GM23338 (cell line): ENCODE results near the gene ANKRD11. TPM values are rescaled to one million over a fixed set of nuclear protein-coding genes. Genes with fewer than 3 reads are reported as not detected.
A peak's percentile ranks its signal among the peaks of the same experiment; 100 is the strongest.

Experiments
- ATAC-seq: fragments of 200-7000 bp; cut with Tn5 transposase; 3 replicates; pipeline ENCODE4 v1.9.1; 2020
- DNase-seq: peaks from one replicate; pipeline ENCODE4 v3.0.0-alpha.2; 2015; ENCODE audit warnings: low spot score
- H2AFZ ChIP-seq: fragments of 200-600 bp; sonication (generic); 2 replicates; pipeline ENCODE4 v1.8.0; 2016; ENCODE audit warnings: antibody characterized with exemption, mild to moderate bottlenecking, moderate library complexity
- H3F3A ChIP-seq: fragments of 200-600 bp; sonication (generic); replicated peaks from 2 replicates; pipeline ENCODE4 v1.8.0; 2017; ENCODE audit warnings: antibody characterized with exemption, mixed run types, low read depth
- H3K27ac ChIP-seq: fragments of 200-600 bp; sonication (generic); 2 replicates; pipeline ENCODE4 v1.6.1; 2016; ENCODE audit warnings: low read depth
- H3K27me3 ChIP-seq: fragments of 200-600 bp; sonication (generic); 2 replicates; pipeline ENCODE4 v1.8.0; 2016; ENCODE audit warnings: mild to moderate bottlenecking, mixed run types, moderate library complexity; ENCODE audit not compliant: insufficient read depth
- H3K36me3 ChIP-seq: fragments of 200-600 bp; sonication (generic); 2 replicates; pipeline ENCODE4 v1.8.0; 2016; ENCODE audit warnings: mild to moderate bottlenecking; ENCODE audit not compliant: insufficient read depth
- H3K4me1 ChIP-seq: fragments of 200-600 bp; sonication (generic); 2 replicates; pipeline ENCODE4 v1.8.0; 2016; ENCODE audit warnings: mild to moderate bottlenecking, moderate library complexity; ENCODE audit not compliant: insufficient read depth
- H3K4me2 ChIP-seq: fragments of 200-600 bp; sonication (generic); 2 replicates; pipeline ENCODE4 v1.7.1; 2017; ENCODE audit warnings: mixed run types
- H3K4me3 ChIP-seq: fragments of 200-600 bp; sonication (generic); 2 replicates; pipeline ENCODE4 v1.6.1; 2016; ENCODE audit warnings: mixed run types
- H3K79me2 ChIP-seq: fragments of 200-600 bp; sonication (generic); replicated peaks from 2 replicates; pipeline ENCODE4 v1.8.0; 2017; ENCODE audit warnings: mild to moderate bottlenecking; ENCODE audit not compliant: insufficient read depth
- H3K9me2 ChIP-seq: fragments of 200-600 bp; sonication (generic); 2 replicates; pipeline ENCODE4 v1.8.0; 2017; ENCODE audit not compliant: insufficient read depth
- H4K20me1 ChIP-seq: fragments of 200-600 bp; sonication (generic); replicated peaks from 2 replicates; pipeline ENCODE4 v1.8.0; 2017; ENCODE audit warnings: mild to moderate bottlenecking; ENCODE audit not compliant: insufficient read depth
- H3K27ac Mint-ChIP-seq: 2 replicates; pipeline ENCODE4 v1.8.0; 2020; ENCODE audit warnings: inconsistent platforms, mild to moderate bottlenecking, moderate library complexity, mixed read lengths
- H3K27me3 Mint-ChIP-seq: 3 replicates; pipeline ENCODE4 v1.8.0; 2022; ENCODE audit warnings: low read depth, mild to moderate bottlenecking, moderate library complexity, mixed read lengths, inconsistent platforms; ENCODE audit not compliant: insufficient read depth, poor library complexity
- H3K36me3 Mint-ChIP-seq: 3 replicates; pipeline ENCODE4 v1.8.0; 2021; ENCODE audit warnings: low read depth, mild to moderate bottlenecking, inconsistent platforms, moderate library complexity, mixed read lengths
- H3K4me1 Mint-ChIP-seq: 3 replicates; pipeline ENCODE4 v1.8.0; 2020; ENCODE audit warnings: mild to moderate bottlenecking, inconsistent platforms, mixed read lengths
- H3K4me3 Mint-ChIP-seq: 3 replicates; pipeline ENCODE4 v1.8.0; 2021; ENCODE audit warnings: moderate library complexity, mild to moderate bottlenecking, inconsistent platforms, mixed read lengths
- H3K9me3 Mint-ChIP-seq: 3 replicates; pipeline ENCODE4 v1.8.0; 2020; ENCODE audit warnings: moderate library complexity, mild to moderate bottlenecking, inconsistent platforms, mixed read lengths
- CREB1 ChIP-seq: fragments of 250-450 bp; sonication (Bioruptor Pico); IDR thresholded peaks from 2 replicates; pipeline ENCODE4 v1.5.0; 2020; ENCODE audit warnings: low read depth, mild to moderate bottlenecking, moderate library complexity
- CTCF ChIP-seq, 2 experiments: fragments of 200-600 bp in 1 of 2; sonication (generic) in 1 of 2; conservative IDR thresholded peaks; 2 replicates each; pipeline versions ENCODE4 v1.5.1 to v1.6.1; 2016 to 2017; ENCODE audit warnings: antibody characterized with exemption in 2 of 2, low read depth in 2 of 2, mild to moderate bottlenecking in 2 of 2, moderate library complexity in 1 of 2
- ETS1 ChIP-seq: IDR thresholded peaks from 2 replicates; pipeline ENCODE4 v1.6.1; 2016; ENCODE audit warnings: antibody characterized with exemption
- EZH2 ChIP-seq: fragments of 200-600 bp; sonication (generic); IDR thresholded peaks from one replicate; pipeline ENCODE4 v1.8.0; 2017; ENCODE audit warnings: antibody characterized with exemption, mild to moderate bottlenecking, low read depth; ENCODE audit not compliant: unreplicated experiment
- EZH2phosphoT487 ChIP-seq: fragments of 200-600 bp; sonication (generic); IDR thresholded peaks from one replicate; pipeline ENCODE4 v1.8.1; 2018; ENCODE audit warnings: antibody characterized with exemption; ENCODE audit not compliant: unreplicated experiment
- JUNB ChIP-seq: IDR thresholded peaks from one replicate; pipeline ENCODE4 v1.6.1; 2016; ENCODE audit warnings: antibody characterized with exemption; ENCODE audit not compliant: unreplicated experiment
- POLR2AphosphoS5 ChIP-seq: IDR thresholded peaks from 2 replicates; pipeline ENCODE4 v1.6.1; 2016; ENCODE audit warnings: antibody characterized with exemption, low read depth
- REST ChIP-seq: IDR thresholded peaks from one replicate; pipeline ENCODE4 v1.6.1; 2018; ENCODE audit warnings: antibody characterized with exemption; ENCODE audit not compliant: unreplicated experiment
- ZNF114 ChIP-seq: fragments of 250-450 bp; sonication (Bioruptor Pico); IDR thresholded peaks from 2 replicates; pipeline ENCODE4 v1.5.0; 2020; ENCODE audit warnings: mild to moderate bottlenecking, moderate library complexity
- ZNF462 ChIP-seq: fragments of 250-450 bp; sonication (Bioruptor Pico); IDR thresholded peaks from 2 replicates; pipeline ENCODE4 v1.5.0; 2020; ENCODE audit warnings: mild to moderate bottlenecking, moderate library complexity
- polyA plus RNA-seq: library from polyadenylated mRNA; unstranded; fragments of >200 nt; fragmentation: Nextera tagmentation; extraction: Ambion mirVana; gene quantifications from 2 replicates; pipeline ENCODE4 v1.2.1, GENCODE V29; 2016
- total RNA-seq: library from RNA; depleted of rRNA; stranded (reverse); fragments of >200 nt; shearing (Covaris generic); gene quantifications from 2 replicates; pipeline ENCODE4 v1.2.3, GENCODE V29; 2014

The ANKRD11 gene
- total and polyA plus RNA-seq, 2 experiments from 2014 or later = 130 to 159 TPM

- no peak for TF ChIP-seq ZNF462
- no peak for TF ChIP-seq ETS1
- no peak for TF ChIP-seq EZH2phosphoT487
Measured at GRCh38 chr16:89407925-89408300, 82.4 kb downstream of the ANKRD11 start (continued).

- Histone ChIP-seq H3K9me2 (no peaks in the 10 kb centered on the region), H3K27me3 (no peaks in the 10 kb centered on the region), H3K4me1 (peaks cover 74% of the 10 kb centered on the region), H4K20me1 (peaks cover 88% of the 10 kb centered on the region), H3F3A (no peaks in the 10 kb centered on the region; the same call in 1 of the 2 replicates), H3K36me3 (no peaks in the 10 kb centered on the region), H3K4me2 (peak overlapping the region; percentile 70; the same call in 1 of the 2 replicates), H3K27ac (peak overlapping the region; percentile 87; the same call in 1 of the 2 replicates), H2AFZ (no peak overlapping the region), H3K79me2 (peaks cover 95% of the 10 kb centered on the region), H3K4me3 (no peak overlapping the region)
- ATAC-seq (no peak), DNase-seq (no peak)
- H3K27me3 Mint-ChIP-seq = peaks cover 28% of the 10 kb centered on the region
- peak overlapping the region; percentile 20; the same call in 1 of the 2 replicates for H3K27ac Mint-ChIP-seq
- H3K36me3 Mint-ChIP-seq = peaks cover 3% of the 10 kb centered on the region; the same call in 2 of the 3 replicates
- H3K9me3 Mint-ChIP-seq = no peaks in the 10 kb centered on the region
- H3K4me3 Mint-ChIP-seq = peak overlapping the region; percentile 7; the same call in 2 of the 3 replicates
- peaks cover 86% of the 10 kb centered on the region for H3K4me1 Mint-ChIP-seq
- TF ChIP-seq ZNF114 (no peak), CREB1 (CRISPR knock-in tag) (no peak), JUNB (no peak), CTCF (conservative IDR thresholded peaks at IDR 0.05; ENCODE audit: low read depth in 2 of 2) (no peak), ETS1 (no peak), EZH2phosphoT487 (no peak), EZH2 (no peak), POLR2AphosphoS5 (no peak), REST (no peak)
Measured at GRCh38 chr16:89407282-89407924, 83.0 kb downstream of the ANKRD11 start.
